ENCODE measurements around the gene ZDHHC24. TPM values are rescaled to one million over a fixed set of nuclear protein-coding genes. Genes with fewer than 3 reads are reported as not detected.

The ZDHHC24 gene
- total RNA-seq, 1 experiment from 2014 or later = 12.4 TPM

GRCh38 chr11:66559142-66559865 is 13.5 kb upstream of the ZDHHC24 start:
- ChIA-PET POLR2A (interaction anchor here (0.6 kb wide), 1 partner anchor 206 kb away, joined by 4 read pairs; no protein-coding TSS in a partner anchor), CTCF (interaction anchor here (0.6 kb wide), 1 partner anchor 17 kb away, joined by 3 read pairs; no protein-coding TSS in a partner anchor)
- H3K36me3 Mint-ChIP-seq (ENCODE audit: insufficient read depth, unreplicated experiment) = no peaks in the 10 kb centered on the region
- no peaks in the 10 kb centered on the region for H3K27me3 Mint-ChIP-seq (ENCODE audit: insufficient read depth, unreplicated experiment)
- no peak for TF ChIP-seq CTCF (IDR thresholded peaks at IDR 0.05; ENCODE audit: unreplicated experiment)
- intact Hi-C loops (cut with micrococcal nuclease) = no loop called here
- H3K4me1 Mint-ChIP-seq (ENCODE audit: insufficient read depth, unreplicated experiment) = no peaks in the 10 kb centered on the region
- no peaks in the 10 kb centered on the region for H3K9me3 Mint-ChIP-seq (ENCODE audit: unreplicated experiment)
- no peak overlapping the region for H3K4me3 Mint-ChIP-seq (ENCODE audit: unreplicated experiment)
- no peak overlapping the region for H3K27ac Mint-ChIP-seq (ENCODE audit: low read depth, unreplicated experiment)
- DNase-seq (ENCODE audit: unreplicated experiment) = no peak
- BruUV-seq (replicated peaks) = no TSS peak

GRCh38 chr11:66557733-66558326 is 12.0 kb upstream of the ZDHHC24 start:
- intact Hi-C loops (cut with micrococcal nuclease) = no loop called here
- DNase-seq (ENCODE audit: unreplicated experiment) = no peak
- no peaks in the 10 kb centered on the region for H3K36me3 Mint-ChIP-seq (ENCODE audit: insufficient read depth, unreplicated experiment)
- H3K27me3 Mint-ChIP-seq (ENCODE audit: insufficient read depth, unreplicated experiment) = no peaks in the 10 kb centered on the region
- TF ChIP-seq CTCF (IDR thresholded peaks at IDR 0.05; ENCODE audit: unreplicated experiment) = no peak
- BruUV-seq (replicated peaks) = no TSS peak
- no peak overlapping the region for H3K27ac Mint-ChIP-seq (ENCODE audit: low read depth, unreplicated experiment)
- POLR2A ChIA-PET = interaction anchor here (0.7 kb wide), 1 partner anchor 167 kb away, joined by 3 read pairs; no protein-coding TSS in a partner anchor
- H3K4me1 Mint-ChIP-seq (ENCODE audit: insufficient read depth, unreplicated experiment) = no peaks in the 10 kb centered on the region
- no peaks in the 10 kb centered on the region for H3K9me3 Mint-ChIP-seq (ENCODE audit: unreplicated experiment)
- H3K4me3 Mint-ChIP-seq (ENCODE audit: unreplicated experiment) = no peak overlapping the region
- CTCF ChIA-PET = no interaction called here

- no peak for DNase-seq (ENCODE audit: unreplicated experiment)
- H3K4me1 Mint-ChIP-seq (ENCODE audit: insufficient read depth, unreplicated experiment) = no peaks in the 10 kb centered on the region
- H3K9me3 Mint-ChIP-seq (ENCODE audit: unreplicated experiment) = no peaks in the 10 kb centered on the region
- no peak overlapping the region for H3K4me3 Mint-ChIP-seq (ENCODE audit: unreplicated experiment)
- no peaks in the 10 kb centered on the region for H3K36me3 Mint-ChIP-seq (ENCODE audit: insufficient read depth, unreplicated experiment)
- H3K27me3 Mint-ChIP-seq (ENCODE audit: insufficient read depth, unreplicated experiment) = no peaks in the 10 kb centered on the region
- H3K27ac Mint-ChIP-seq (ENCODE audit: low read depth, unreplicated experiment) = no peak overlapping the region
- TF ChIP-seq CTCF (IDR thresholded peaks at IDR 0.05; ENCODE audit: unreplicated experiment) = no peak
- ChIA-PET POLR2A (no interaction called here), CTCF (interaction anchor here (0.9 kb wide), 1 partner anchor 22 kb away, joined by 3 read pairs; no protein-coding TSS in a partner anchor)
- no TSS peak for BruUV-seq (replicated peaks)
- intact Hi-C loops (cut with micrococcal nuclease) = no loop called here
Measured at GRCh38 chr11:66556086-66556485, 10.2 kb upstream of the ZDHHC24 start.

- H3K4me1 Mint-ChIP-seq (ENCODE audit: insufficient read depth, unreplicated experiment) = no peaks in the 10 kb centered on the region
- CTCF ChIA-PET = no interaction called here
Measured at GRCh38 chr11:66555416-66555815, 9.6 kb upstream of the ZDHHC24 start.

More at GRCh38 chr11:66555416-66555815, 9.6 kb upstream of the ZDHHC24 start:
- intact Hi-C loops (cut with micrococcal nuclease) = no loop called here
- no peak overlapping the region for H3K4me3 Mint-ChIP-seq (ENCODE audit: unreplicated experiment)
- H3K27me3 Mint-ChIP-seq (ENCODE audit: insufficient read depth, unreplicated experiment) = no peaks in the 10 kb centered on the region
- no peak for TF ChIP-seq CTCF (IDR thresholded peaks at IDR 0.05; ENCODE audit: unreplicated experiment)
- no TSS peak for BruUV-seq (replicated peaks)
- H3K27ac Mint-ChIP-seq (ENCODE audit: low read depth, unreplicated experiment) = no peak overlapping the region
- H3K36me3 Mint-ChIP-seq (ENCODE audit: insufficient read depth, unreplicated experiment) = no peaks in the 10 kb centered on the region
- no peak for DNase-seq (ENCODE audit: unreplicated experiment)
- POLR2A ChIA-PET = no interaction called here
- H3K9me3 Mint-ChIP-seq (ENCODE audit: unreplicated experiment) = no peaks in the 10 kb centered on the region

Measured in MCF 10A (cell line).